Measurements from ENCODE around the gene AK1.
"Not testable (repeated sequence)": the region's sequence is repeated elsewhere in the genome, so short reads cannot be mapped to it uniquely, and the experiment has no call there.

Gene AK1

DNA sequence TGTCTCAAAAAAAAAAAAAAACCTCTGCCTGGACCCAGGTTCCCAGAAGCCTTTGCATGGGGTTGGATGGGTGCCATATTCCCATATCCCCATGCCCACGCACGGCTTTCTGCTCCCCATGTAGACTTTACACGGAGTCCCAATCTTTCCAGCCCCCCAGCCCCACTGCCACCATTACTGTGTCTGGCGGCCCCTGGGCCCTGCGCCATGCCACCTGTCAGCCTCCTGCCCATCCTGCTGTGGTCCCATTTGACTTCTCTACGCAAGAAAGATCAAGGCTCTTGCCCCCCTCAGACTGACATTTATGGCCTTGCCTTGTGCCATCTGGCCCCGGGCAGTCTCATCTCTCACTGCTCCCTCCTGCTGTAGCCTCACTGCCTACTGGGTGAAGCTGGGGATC lies 6.5 kb upstream of the AK1 start:
- no peak for DNase-seq

DNA sequence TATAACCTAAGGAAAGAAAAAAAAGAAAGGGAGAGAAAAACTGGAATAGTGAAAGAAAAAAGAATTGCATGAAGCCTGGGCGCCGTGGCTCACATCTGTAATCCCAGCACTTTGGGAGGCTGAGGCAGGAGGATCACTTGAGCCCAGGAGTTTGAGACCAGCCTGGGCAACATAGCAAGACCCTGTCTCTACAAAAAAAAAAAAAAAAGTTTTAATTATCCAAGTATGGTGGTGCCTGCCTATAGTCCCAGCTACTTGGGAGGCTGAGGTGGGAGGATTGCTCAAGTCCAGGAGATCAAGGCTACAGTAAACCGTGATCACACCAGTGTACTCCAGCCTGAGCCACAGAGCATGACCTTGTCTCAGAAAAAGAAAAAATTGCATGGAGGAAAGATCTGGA lies 4.2 kb upstream of the AK1 start:
- DNase-seq = not testable (repeated sequence)

GRCh38 chr9:127880143-127880542 lies 2.7 kb upstream of the AK1 start:
- DNase-seq = no peak

DNA sequence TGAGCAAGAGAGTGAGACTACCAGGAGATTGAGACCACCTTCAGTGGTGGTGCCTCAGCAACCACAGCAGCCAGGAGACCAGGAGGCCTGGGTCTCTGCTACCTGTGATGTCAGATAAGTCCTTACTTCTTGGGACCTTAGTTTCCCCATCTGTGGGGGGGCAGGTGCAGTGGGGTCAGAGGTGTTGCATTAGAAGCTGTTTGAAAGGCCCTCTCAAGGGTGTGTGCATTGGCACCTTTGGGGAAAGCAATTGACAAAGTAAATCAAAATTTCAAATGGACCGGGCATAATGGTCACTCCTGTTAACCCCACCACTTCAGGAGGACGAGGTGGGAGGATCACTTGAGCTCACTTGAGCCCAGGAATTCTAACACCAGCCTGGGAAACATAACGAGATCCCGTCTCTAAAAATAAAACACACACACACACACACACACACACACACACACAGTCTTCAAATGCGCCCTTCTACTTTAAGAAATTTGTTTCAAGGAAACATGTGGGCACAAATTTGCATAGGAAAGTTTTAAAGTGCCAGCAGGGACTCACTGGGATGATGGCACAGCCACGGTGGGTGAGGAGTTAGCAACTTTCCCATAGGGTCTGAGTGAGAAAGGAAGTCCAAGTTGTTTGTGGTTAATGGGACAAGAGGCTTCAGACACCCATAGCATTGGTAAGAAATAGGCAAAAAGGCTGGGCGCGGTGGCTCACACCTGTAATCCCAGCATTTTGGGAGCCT lies 1.3 kb upstream of the AK1 start:
- DNase-seq = no peak

DNA sequence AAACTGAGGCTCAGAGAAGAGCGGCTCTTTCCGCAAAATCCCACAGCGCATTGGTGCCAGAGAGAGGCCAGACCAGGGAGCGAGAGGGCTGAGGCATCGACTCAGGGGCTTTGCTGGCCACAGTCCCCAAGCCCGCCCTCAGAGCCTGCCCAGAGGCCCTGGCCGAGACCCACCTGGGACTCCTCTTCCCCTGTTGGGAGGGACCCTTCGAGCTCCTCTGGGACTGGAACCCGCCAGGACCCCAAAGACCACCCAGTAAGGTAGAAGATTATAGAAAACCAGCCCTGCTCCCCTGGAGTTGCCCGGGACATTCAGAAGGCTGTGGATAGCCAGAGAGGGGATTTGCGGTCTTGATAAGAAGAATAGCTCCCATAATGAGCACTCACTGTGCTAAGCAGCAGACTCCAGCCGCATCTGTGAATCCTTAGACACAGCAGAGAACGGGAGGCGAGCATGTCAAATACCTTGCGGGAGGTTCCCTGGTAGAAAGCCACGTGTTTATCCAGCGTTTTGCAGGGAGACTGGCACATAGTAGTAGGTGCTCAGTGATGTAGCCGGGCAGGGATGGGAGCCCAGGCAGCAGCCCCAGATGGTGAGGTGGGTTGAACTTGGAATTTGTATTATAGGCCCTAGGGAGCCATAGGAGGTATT lies 651 bp upstream of the AK1 start:
- DNase-seq = no peak

GRCh38 chr9:127876764-127877562 lies 512 bp downstream of the AK1 start:
- DNase-seq = no peak

- no peak for DNase-seq
These were observed 1.3 kb downstream of the AK1 start for GRCh38 chr9:127876026-127876763.

DNA sequence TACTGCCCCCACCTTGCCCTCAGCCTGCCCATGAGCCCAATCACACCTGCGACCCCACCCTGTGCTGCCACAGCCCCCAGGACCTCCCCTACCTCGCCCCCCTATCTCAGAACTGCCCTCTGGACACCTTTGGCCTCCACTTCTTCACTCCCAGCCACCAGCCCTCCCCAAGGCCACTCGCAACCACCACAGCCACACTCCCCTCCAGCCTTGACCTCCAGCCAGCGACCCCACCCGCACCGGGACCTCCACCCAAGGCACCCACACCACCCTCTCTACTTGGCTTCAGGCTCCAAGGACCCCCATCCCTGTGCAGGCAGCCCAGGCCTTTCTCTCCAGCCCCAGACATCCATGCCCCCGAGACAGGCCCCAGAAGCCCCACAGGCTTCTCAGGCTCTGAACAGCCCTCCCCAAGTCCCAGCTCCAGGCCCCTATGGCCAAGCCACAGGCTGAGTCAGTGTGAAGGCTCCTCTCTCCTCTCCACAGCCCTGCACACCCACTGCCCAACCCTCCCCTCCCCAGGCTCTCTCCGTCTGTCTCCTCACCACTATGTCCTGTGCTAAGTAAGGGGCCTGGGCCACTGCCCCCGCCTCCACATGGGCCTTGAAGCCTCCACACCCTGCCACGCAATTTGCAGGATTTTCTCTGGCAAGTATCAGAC lies 2.0 kb downstream of the AK1 start:
- peak; percentile 48 for DNase-seq

DNA sequence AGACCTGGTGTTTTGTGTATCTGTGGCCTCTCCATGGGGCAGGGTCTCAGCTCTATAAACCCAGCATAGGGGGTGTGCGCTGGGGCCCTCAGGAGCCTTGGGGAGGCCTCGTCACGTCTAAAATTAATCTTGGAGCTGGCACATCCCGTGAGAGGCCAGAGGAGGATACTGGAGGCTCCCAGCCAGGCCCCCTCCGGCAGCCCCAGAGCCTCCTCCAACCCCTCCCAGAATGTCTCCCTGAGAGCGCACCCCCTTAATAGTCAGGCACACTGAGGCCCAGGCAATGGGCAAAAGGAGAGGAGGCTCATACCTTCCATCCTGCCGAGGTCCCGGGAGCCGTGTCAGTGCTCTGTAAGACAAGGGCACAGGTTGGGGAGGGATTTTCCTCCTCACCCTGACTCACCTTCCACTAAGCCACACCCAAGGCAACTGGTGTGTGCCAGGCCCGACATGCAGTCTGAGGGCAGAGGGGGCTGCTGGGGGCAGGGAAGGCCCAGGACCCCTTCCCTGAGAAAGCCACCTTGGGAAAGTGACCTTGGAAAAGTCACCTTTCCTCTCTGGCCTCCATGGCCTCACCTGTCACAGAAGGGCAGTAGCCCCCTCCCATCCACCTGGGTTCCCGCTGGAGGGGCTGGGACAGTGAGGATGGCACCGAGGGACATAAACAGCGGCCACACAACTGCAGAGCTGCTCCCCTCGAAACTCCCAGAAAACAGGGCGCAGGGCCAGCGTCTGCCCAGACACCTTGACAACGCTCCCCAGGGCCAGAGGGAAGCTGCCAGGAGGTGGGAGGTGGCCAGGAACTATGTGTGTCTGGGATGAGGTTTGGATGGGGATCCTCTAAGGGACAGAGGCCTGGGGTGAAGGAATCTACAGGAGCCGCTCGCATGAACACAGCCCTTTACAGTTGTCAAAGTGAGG lies 2.9 kb downstream of the AK1 start:
- DNase-seq = no peak

DNA sequence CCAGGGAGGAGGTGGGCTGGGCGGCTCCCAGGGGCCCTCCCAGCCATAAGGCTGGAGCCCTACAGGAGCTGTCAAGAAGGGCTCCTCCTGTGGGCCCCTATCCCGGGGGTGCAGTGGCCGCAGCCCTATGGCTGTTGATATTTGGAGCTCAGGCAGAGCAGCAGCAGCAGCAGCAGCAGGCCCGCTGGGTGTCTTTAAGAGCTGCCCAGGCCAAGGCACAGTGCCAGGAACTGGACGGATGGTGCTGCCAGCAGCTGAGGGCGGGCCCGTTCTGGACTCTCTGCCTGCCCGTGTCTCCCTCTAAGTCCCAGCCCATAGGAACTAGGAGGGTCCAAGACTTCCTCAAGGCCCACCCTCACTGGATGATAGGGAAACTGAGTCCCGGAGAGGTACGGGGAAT lies 3.6 kb downstream of the AK1 start:
- no peak for DNase-seq

DNA sequence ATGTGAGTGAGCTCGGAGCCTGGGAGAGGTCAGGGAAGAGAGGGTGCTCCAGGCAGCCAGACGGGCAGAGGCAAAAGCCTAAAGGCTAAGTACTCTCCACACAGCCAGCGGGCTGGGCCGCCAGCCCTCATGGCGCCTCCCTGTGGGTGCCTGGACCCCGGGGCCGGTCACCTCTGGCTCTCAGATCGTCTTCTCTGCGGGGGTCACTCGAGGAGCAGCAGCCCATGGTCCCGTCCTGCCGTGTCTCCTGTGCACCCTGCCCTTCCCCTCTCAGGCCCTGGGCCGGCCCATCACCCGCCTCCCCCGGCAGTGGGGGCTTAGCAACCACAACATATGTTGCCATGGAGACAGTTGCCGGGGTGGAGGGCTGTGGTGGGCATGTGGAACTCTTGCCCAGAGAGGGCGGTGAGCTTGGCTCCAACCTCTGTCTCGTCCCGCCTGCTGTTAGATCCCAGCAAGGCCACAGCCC lies 4.2 kb downstream of the AK1 start:
- DNase-seq = no peak

GRCh38 chr9:127872369-127873222 lies 4.9 kb downstream of the AK1 start:
- DNase-seq = no peak

DNA sequence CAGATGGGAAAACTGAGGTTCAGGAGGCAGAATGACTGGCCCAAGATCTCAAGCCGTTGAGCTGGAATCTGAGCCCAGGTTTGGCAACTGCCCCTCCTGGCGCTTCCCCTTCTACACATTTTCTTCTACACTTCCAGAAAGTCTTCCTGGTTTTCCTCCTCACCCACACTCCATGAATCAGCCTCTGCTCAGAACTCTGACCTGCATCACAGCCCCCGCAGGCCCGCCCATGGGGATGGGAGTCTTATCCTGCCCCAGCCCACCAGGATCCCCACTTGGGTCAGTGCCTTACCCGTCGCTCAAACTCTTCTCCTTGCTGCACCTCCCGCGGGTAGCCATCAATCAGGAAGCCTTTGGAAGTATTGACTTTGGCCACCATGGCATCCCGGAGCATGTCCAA lies 5.9 kb downstream of the AK1 start:
- no peak for DNase-seq

GRCh38 chr9:127870887-127871286 lies 6.6 kb downstream of the AK1 start:
- DNase-seq = no peak

GRCh38 chr9:127870153-127870491 lies 7.4 kb downstream of the AK1 start:
- not testable (repeated sequence) for DNase-seq

DNA sequence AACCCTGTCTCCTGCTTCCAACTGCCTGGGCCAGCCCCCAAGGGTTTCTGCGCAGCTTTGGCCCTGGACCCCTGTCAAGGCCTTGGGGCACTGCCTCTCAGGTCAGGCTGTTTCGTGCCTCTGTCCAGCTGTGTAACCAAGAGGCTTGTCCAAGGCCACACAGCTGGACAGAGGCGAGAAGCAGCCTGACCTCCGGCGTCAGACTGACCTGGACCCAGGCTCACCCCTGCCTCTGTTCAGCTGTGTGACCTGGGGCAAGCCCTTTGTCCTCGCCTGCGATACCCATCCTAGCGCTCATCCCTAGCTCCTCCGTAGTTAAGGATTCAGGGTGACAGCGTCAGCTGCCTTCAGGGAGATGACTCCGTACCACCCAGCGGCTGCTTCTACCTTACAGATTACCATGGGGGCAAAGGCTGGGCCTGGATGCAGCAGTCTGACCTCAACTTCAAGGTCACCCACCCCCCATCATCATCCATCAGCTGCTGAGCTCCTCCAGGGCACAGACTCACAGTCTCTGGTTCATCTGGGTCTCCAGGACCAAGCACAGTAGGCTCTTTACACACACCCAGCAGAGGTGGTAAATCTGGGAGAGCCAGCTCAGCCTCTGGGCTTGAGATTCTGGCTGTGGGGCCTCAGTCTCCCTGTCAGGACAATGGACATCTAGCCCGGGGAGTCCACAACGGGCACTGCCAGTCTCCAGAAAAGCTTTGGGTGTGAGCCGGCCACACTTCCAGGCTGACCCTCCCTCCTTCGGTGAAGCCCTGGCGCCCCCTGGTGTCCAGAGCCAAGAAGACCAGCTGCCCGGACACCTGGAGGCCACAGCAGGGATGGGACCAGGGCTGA lies 7.9 kb downstream of the AK1 start:
- peak; percentile 76 for DNase-seq

DNA sequence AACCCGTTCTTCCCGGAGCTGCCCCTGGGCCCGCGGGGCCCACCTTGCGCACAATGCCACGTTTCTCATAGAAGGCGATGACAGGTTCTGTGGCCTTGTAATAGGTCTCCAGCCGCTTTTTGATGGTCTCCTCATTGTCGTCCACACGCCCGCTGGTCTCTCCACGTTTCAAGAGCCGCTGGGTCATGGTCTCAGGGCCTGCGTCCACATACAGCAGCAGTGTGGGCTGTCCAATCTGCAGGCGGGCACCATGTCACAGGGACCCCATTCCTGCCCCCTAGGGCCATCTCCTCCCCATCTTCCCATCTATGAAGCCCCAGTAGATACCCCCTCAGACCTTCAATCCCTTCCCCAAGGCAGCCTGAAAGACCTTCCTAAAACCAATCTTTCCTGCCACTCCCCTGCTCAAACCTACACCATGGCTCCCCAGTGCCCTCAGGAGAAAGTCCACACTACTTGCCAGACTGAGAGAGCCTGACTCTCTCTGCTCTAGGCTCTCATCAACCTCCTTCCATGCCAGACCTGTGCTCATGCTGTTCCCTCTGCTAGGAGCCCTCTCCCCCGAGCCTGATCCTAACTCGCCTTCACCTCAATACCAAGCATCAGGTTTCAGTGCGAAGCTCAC lies 9.1 kb downstream of the AK1 start:
- DNase-seq = no peak

DNA sequence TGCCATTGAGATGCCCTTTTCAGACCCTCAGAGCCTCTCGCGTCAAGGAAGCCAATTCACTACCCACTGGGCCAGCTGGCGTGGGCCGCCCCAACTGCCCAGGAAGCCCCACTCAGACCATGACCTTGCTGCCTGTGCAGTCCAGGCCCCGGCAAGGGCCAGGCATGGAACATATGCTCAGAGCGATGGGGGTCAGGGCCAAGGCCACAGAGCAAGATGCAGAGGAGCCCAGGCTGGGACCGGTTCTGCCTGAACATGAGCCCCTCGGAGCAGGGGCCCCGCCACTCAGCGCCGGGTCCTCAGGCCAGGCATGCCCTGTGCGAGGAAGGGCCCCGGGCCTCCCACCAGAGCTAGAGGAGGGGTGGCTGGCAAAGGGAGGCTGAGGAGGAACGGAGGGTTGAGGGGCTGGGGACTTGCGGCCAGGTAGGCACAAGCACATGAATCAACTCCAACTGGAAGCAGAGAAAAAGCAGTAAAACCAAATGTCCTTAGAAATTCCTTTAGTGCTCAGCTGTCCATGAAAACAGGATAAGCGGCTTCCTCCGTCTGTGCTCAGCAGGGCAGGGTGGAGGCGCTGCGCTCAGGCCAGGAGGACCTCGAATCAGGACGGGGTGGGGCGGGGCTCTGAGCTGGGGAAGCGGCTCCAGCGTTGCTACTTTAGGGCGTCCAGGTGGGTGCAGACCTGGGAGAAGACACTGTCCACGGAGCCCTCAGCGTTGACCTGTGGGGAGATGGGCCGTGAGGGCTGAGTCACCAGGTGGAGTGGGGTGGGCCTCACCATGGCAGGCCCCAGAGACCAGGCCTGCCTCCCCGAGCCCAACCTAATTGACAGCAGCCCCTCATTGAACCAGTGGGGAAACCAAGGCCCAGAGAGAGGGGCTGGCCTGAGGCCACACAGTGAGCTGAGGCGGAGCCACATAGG lies 9.9 kb downstream of the AK1 start:
- DNase-seq = no peak
